GM21825 (cell line): ENCODE results near the gene HCN2.
"Not testable (repeated sequence)": the region's sequence is repeated elsewhere in the genome, so short reads cannot be mapped to it uniquely, and the experiment has no call there.

Experiments
- ATAC-seq: cut with Tn5 transposase; IDR thresholded peaks from one replicate; pipeline ENCODE4 v1.9.1; 2021; ENCODE audit warnings: mild to moderate bottlenecking, moderate library complexity; ENCODE audit not compliant: unreplicated experiment

Gene HCN2

GRCh38 chr19:584240-585001 lies 5.3 kb upstream of the HCN2 start:
- no peak for ATAC-seq

- ATAC-seq = not testable (repeated sequence)
Measured at GRCh38 chr19:585146-585545, 4.5 kb upstream of the HCN2 start.

GRCh38 chr19:585551-586110 lies 4.0 kb upstream of the HCN2 start:
- ATAC-seq = no peak

DNA sequence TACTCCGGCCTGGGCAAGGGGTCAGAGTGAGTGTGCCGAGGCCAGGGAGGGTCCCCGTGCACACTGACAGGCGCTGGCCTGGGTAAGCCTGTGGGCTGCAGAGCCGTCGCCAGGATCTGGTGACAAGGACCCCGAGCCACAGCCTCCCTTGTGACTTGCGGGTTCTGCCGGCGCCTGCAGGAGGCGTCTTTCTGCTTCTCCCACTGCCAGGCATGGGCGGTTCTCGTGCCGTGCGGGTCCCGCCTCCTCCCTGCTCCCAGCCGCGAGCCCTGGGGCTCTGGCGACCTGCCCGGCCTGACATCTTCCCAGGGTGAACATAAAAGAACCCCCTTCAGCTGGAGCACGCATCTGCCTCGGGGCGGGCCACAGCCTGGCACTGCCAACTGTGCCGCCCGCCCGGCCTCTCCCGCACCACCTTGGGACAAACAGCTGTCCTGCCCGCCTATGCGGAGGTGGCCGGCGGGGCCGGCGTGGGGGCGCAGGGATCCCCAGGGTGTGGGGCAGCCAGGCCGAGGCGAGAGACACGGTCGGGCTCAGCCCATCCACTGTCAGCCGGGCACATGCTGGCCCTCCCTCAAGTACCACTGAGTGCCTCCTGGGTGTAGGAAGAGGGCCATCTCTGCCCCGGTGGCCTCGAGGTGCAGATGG lies 1.5 kb upstream of the HCN2 start:
- no peak for ATAC-seq

DNA sequence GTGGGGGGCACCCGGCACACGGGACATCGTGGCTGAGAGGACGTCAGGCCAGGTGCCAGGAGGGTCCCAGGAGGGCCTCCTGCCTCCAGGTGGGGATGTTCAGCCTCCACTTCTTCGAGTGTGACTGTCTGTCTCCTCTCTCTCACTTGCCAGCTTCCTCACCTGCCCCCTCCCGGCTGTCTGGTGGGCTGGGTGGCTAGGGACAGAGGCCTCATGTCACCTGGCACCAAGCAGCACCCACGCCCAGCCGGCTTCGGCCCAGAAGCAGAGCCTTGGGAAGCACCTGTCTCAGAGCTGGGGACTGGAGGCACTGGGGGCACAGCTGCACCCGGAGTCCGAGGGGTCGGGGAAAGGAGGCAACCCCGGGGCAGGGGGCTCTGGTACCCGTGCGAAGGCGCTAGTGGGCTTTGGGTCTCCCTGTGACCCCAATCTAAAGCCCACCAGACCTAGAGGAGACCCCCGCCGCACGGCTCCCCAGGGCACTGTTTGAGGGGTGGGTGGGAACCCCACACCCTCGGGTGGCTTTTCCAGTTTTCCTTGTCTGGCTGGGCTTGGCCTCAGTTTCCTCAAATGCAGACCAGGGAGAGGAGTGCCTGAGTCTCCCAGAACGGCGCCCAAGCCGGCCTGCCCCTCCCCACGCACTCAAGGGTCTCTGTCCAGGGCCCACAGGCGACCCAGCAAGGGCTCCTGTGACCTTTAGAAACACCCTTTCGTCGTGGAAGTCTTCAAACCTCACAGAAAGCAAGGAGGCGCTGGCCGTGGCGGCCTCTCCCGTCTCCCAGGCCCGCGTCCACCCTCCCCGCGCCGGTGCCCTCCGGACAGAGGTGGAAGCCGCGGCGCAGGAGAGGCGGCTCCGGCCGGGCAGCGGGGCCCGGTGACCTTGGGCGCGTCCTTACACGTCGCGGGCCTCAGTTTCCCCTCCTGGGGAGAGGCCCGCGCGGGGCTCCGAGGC lies 664 bp upstream of the HCN2 start:
- no peak for ATAC-seq

DNA sequence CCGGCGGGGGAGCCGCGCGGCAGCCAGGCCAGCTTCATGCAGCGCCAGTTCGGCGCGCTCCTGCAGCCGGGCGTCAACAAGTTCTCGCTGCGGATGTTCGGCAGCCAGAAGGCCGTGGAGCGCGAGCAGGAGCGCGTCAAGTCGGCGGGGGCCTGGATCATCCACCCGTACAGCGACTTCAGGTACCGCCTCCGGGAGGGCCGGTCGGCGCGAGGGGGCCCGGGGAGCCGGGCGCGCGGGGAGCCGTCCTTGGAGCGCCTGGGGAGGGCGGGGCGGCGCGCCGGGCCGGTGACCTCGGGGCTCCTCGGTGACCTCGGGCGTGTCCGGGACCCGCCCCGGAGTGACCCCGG lies 690 bp downstream of the HCN2 start:
- ATAC-seq = no peak

- ATAC-seq = no peak
Measured at GRCh38 chr19:590750-591098, 1.0 kb downstream of the HCN2 start.

DNA sequence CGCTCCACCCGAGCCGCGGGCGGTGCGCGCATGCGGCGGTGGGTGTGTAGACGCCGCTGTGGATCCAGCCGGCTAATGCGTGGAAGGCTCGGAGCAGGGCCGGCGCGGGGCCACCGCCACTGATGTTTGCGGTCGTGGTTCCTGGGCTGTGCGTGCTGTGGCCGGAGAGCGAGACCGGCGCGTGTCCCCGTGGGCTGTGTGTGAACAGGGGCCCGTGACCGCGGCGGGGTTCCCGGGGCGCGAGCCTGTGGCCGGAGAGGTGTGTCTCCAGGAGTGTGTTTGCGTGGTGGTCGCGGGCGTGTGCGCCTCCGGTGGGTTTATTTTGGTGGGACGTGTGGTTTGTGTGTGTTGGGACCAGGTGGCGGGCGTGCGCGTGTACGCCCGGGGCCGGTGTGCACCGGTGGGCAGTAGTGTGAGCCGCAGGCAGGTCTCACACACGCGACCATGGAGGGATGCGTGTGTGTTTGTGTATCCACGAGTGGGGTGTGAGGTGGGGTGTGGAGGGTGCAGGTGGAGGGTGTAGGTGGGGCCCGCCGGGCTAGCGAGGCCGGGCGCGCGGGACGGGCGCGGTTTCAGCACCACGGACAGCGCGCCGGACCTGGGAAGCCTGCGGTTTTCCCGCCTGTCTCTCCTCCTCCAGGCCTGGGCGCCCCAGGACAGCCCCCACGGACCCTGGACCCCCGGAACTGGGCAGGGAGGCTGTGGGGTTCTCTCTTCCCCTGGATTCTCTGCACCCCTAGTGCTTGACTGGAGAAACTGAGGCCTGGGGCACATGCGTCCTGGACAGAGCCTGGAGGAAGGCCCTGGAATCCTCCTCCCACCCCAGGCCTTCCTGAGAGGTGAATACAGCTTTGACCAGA lies 1.6 kb downstream of the HCN2 start:
- ATAC-seq = no peak

GRCh38 chr19:592101-592500 lies 2.4 kb downstream of the HCN2 start:
- ATAC-seq = no peak

GRCh38 chr19:593055-593454 lies 3.4 kb downstream of the HCN2 start:
- ATAC-seq = no peak

DNA sequence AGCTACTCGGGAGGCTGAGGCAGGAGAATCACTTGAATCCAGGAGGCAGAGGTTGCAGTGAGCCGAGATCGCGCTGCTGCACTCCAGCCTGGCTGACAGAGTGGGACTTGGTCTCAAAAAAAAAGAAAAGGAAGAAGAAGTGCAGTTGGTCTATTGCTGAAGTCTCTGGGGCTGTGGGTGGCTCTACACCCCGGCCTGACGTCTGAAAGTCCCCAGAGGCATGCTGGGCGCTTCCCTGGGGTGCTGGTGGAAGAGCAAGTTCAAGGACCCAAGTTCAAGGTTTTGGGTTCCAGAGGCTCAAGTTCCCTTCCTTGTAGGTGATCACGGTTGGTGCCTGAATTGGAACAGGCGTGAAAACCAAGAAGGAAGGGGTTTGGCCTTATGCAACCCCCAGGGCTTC lies 3.8 kb downstream of the HCN2 start:
- ATAC-seq = no peak

DNA sequence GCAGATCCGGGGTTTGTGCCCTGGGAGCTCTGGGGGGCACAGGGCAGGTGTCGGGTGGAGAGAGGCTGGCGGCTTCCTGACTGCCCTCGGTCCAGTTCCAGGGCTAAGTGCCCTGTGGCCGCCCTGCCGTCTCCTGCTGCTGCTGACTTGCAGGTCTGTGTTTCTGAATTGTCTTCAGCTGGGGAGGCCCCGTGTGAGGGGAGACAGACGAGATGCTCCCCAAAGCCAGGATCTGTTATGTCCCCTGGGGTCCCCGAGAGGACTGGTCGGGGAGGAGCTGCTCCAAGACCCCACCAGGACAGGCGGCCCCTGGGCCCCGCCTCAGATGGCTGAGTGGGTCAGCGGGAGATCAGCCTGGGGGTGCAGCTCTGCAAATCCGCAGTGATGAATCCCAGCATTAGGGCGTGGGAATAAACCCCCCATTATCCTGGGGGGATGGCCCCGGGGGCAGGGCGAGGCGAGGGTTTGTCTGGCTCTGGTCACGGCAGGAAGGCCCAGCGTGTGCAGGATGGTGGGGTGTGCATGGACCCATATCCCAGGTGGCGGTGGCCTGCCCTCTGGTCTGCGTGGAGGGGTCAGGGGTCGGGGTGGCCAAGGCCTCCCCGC lies 4.7 kb downstream of the HCN2 start:
- no peak for ATAC-seq

- no peak for ATAC-seq
Measured at GRCh38 chr19:595326-596262, 5.9 kb downstream of the HCN2 start.

DNA sequence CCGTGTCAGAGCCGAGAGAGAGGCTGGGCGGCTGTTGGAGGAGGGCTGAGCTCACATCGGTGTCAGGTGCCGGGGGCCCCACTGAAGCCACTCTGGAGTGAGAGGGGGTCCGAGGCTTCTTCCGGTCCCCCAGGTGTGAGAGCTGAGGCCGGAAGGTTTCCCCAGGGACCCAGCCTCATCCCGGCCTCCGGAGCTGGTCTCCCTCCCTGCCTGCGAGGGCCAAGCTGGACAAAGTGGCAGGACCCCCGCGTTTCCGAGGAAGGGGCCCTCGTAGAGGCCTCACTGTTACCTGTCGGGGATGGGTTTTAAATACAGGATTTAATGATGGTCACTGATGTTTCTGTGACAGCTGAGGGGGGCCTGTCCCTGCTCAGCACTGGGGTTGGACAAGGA lies 6.6 kb downstream of the HCN2 start:
- ATAC-seq = no peak

GRCh38 chr19:597406-598315 lies 8.0 kb downstream of the HCN2 start:
- no peak for ATAC-seq

- ATAC-seq = no peak
Measured at GRCh38 chr19:601310-601709, 11.6 kb downstream of the HCN2 start.

GRCh38 chr19:601790-602189 lies 12.1 kb downstream of the HCN2 start:
- ATAC-seq = no peak
